ENCODE data around the gene FIGNL2. TPM values are rescaled to one million over a fixed set of nuclear protein-coding genes. Genes with fewer than 3 reads are reported as not detected.

Gene FIGNL2
- total and polyA plus RNA-seq, 10 donors: 0.20 to 3.0 (median 1.4) TPM

- WGBS, 5 donors: 78 to 95% (median 85%) methylated on average over 1 of the region's 1 CpG
- intact Hi-C loops (cut with DNase I; ENCODE audit: low total_unique reads): no loop called here
- no peak for DNase-seq
- peaks cover 9 to 50% (median 36%) of the 10 kb centered on the region in 6 donors for H3K4me1 ChIP-seq
- no peaks in the 10 kb centered on the region for H3K36me3 ChIP-seq
- no peak overlapping the region for H3K4me3 ChIP-seq
- H3K27ac ChIP-seq: no peak overlapping the region
- peaks cover 0 to 57% (median 0%) of the 10 kb centered on the region in 7 donors for H3K27me3 ChIP-seq (replicated peaks in 1 of 7)
- no peaks in the 10 kb centered on the region for H3K9me3 ChIP-seq
- no peak for TF ChIP-seq POLR2A (IDR thresholded peaks at IDR 0.05)
- TF ChIP-seq, protein P1, sequence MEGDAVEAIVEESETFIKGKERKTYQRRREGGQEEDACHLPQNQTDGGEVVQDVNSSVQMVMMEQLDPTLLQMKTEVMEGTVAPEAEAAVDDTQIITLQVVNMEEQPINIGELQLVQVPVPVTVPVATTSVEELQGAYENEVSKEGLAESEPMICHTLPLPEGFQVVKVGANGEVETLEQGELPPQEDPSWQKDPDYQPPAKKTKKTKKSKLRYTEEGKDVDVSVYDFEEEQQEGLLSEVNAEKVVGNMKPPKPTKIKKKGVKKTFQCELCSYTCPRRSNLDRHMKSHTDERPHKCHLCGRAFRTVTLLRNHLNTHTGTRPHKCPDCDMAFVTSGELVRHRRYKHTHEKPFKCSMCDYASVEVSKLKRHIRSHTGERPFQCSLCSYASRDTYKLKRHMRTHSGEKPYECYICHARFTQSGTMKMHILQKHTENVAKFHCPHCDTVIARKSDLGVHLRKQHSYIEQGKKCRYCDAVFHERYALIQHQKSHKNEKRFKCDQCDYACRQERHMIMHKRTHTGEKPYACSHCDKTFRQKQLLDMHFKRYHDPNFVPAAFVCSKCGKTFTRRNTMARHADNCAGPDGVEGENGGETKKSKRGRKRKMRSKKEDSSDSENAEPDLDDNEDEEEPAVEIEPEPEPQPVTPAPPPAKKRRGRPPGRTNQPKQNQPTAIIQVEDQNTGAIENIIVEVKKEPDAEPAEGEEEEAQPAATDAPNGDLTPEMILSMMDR (IDR thresholded peaks at IDR 0.05 in 8 of 11, conservative IDR thresholded peaks at IDR 0.05 in 3 of 11): no peak
- TF ChIP-seq POLR2AphosphoS5 (IDR thresholded peaks at IDR 0.05): no peak
Measured at GRCh38 chr12:51829641-51830040, 18.9 kb downstream of the FIGNL2 start.

GRCh38 chr12:51829011-51829481 is 19.5 kb downstream of the FIGNL2 start:
- Histone ChIP-seq H3K36me3 (no peaks in the 10 kb centered on the region), H3K27ac (no peak overlapping the region), H3K4me3 (no peak overlapping the region), H3K9me3 (no peaks in the 10 kb centered on the region), H3K4me1 (peaks cover 9 to 50% (median 36%) of the 10 kb centered on the region in 6 donors), H3K27me3 (replicated peaks in 1 of 7) (peaks cover 0 to 51% (median 0%) of the 10 kb centered on the region in 7 donors)
- intact Hi-C loops (cut with DNase I; ENCODE audit: low total_unique reads): no loop called here
- no peak for DNase-seq
- 84 to 96% (median 90%) methylated on average over 5 of the region's 5 CpGs for WGBS, 5 donors
- no peak for TF ChIP-seq POLR2AphosphoS5 (IDR thresholded peaks at IDR 0.05)
- no peak for TF ChIP-seq POLR2A (IDR thresholded peaks at IDR 0.05)
- TF ChIP-seq, protein P1 (IDR thresholded peaks at IDR 0.05 in 8 of 11, conservative IDR thresholded peaks at IDR 0.05 in 3 of 11): no peak

- Histone ChIP-seq H3K27me3 (replicated peaks in 1 of 7) (peaks cover 0 to 44% (median 0%) of the 10 kb centered on the region in 7 donors), H3K27ac (no peak overlapping the region), H3K36me3 (no peaks in the 10 kb centered on the region), H3K9me3 (no peaks in the 10 kb centered on the region), H3K4me1 (peaks cover 9 to 53% (median 33%) of the 10 kb centered on the region in 6 donors), H3K4me3 (no peak overlapping the region)
- no peak for DNase-seq
- intact Hi-C loops (cut with DNase I; ENCODE audit: low total_unique reads): no loop called here
- 16 to 25% (median 21%) methylated on average over 8 to 11 of the region's 11 CpGs for WGBS, 5 donors
- TF ChIP-seq POLR2AphosphoS5 (IDR thresholded peaks at IDR 0.05): no peak
- TF ChIP-seq POLR2A (IDR thresholded peaks at IDR 0.05): no peak
- TF ChIP-seq, protein P1 (IDR thresholded peaks at IDR 0.05 in 8 of 11, conservative IDR thresholded peaks at IDR 0.05 in 3 of 11): no peak
Measured at GRCh38 chr12:51827925-51828818, 20.3 kb downstream of the FIGNL2 start.

GRCh38 chr12:51826881-51827280 is 21.6 kb downstream of the FIGNL2 start:
- Histone ChIP-seq H3K4me1 (peaks cover 0 to 53% (median 29%) of the 10 kb centered on the region in 6 donors), H3K27me3 (replicated peaks in 1 of 7) (peaks cover 0 to 35% (median 0%) of the 10 kb centered on the region in 7 donors), H3K9me3 (no peaks in the 10 kb centered on the region), H3K36me3 (no peaks in the 10 kb centered on the region), H3K27ac (no peak overlapping the region), H3K4me3 (no peak overlapping the region)
- 70 to 83% (median 75%) methylated on average over 3 to 4 of the region's 4 CpGs for WGBS, 5 donors
- TF ChIP-seq, protein P1 (IDR thresholded peaks at IDR 0.05 in 8 of 11, conservative IDR thresholded peaks at IDR 0.05 in 3 of 11): no peak
- TF ChIP-seq POLR2A (IDR thresholded peaks at IDR 0.05) (no peak), POLR2AphosphoS5 (IDR thresholded peaks at IDR 0.05) (no peak)
- no peak for DNase-seq
- intact Hi-C loops (cut with DNase I; ENCODE audit: low total_unique reads): no loop called here

All from spleen (tissue), 11 donors.